Activated T-cell treated with anti-CD3 and anti-CD28 coated beads, Interleukin-2, amount 50 U/mL, for 4 hours (primary cell): ENCODE results near the gene C1orf21. TPM values are rescaled to one million over a fixed set of nuclear protein-coding genes. Genes with fewer than 3 reads are reported as not detected.

ENCODE experiments used
- ATAC-seq, 2 donors: fragments of 200-7000 bp; cut with Tn5 transposase; one replicate each; pipeline ENCODE4 v1.10.0; 2021
- DNase-seq: peaks from one replicate; pipeline ENCODE4 v3.0.0-alpha.2; 2020
- H3K27me3 Mint-ChIP-seq: one replicate; pipeline ENCODE4 v1.8.0; 2021; ENCODE audit warnings: low read depth, mixed read lengths
- H3K36me3 Mint-ChIP-seq: one replicate; pipeline ENCODE4 v1.8.0; 2022; ENCODE audit warnings: mixed read lengths; ENCODE audit not compliant: insufficient read depth
- H3K4me1 Mint-ChIP-seq: one replicate; pipeline ENCODE4 v1.8.0; 2021; ENCODE audit warnings: low read depth, mixed read lengths
- H3K4me3 Mint-ChIP-seq: one replicate; pipeline ENCODE4 v1.8.0; 2021; ENCODE audit warnings: mild to moderate bottlenecking, moderate library complexity, mixed read lengths
- H3K9me3 Mint-ChIP-seq: one replicate; pipeline ENCODE4 v1.8.0; 2021; ENCODE audit warnings: mixed read lengths
- total RNA-seq, 3 donors: library from RNA; stranded (reverse); gene quantifications; one replicate each; pipeline ENCODE4 v1.2.1, GENCODE V29; 2021

C1orf21 gene
- total RNA-seq, 3 donors from 2014 or later = 0.53 to 1.7 (median 0.90) TPM

DNA sequence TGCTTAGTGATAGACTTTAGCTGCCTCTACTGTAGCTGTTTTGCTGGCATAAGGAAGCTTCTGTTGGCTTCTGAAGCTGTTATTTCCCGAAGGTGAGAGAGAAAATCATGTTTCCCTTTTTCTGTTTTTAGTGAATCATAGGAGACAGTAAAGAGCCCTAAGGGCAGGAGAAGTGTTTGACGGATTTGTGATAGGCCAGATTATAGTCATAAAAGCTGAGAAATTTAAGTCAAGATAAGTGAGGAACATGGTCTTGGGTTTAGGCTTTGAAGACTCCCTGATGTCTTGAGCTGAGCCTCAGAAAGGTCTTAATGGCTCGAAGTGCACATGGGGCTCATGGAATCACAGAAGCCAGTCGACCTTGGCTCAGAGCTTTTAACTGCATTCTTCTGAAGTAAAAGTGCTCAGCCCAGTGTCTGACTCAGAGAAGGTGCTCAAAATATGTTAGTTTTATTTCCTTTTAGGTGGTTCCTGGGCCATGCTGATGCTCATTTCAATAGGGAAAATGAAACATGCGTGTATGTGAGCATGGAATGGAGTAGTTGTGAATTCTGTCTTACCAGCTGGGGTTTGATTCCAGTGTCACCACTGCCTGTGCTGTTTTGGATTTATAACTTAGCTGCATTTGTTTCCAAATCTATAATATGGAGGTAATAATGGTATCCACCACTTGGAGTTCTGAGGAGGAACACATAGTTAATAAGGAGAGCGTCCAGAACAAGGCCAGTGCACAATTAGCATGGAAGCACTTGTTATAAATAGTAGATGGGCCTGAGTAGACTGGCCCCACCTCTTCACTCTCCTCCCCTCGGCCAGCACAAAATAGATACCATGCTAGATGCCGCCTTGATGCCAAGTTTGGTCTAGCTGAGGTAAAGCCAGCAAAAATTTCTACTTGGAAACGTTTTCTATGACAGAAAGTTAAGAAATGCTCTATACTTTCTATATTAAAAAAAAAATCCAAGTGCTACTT is 99.2 kb downstream of the C1orf21 start:
- no peaks in the 10 kb centered on the region for H3K36me3 Mint-ChIP-seq
- H3K4me3 Mint-ChIP-seq = no peak overlapping the region
- ATAC-seq (no peak), DNase-seq (no peak)
- no peaks in the 10 kb centered on the region for H3K9me3 Mint-ChIP-seq
- H3K27me3 Mint-ChIP-seq = no peaks in the 10 kb centered on the region
- peaks cover 2% of the 10 kb centered on the region for H3K4me1 Mint-ChIP-seq

DNA sequence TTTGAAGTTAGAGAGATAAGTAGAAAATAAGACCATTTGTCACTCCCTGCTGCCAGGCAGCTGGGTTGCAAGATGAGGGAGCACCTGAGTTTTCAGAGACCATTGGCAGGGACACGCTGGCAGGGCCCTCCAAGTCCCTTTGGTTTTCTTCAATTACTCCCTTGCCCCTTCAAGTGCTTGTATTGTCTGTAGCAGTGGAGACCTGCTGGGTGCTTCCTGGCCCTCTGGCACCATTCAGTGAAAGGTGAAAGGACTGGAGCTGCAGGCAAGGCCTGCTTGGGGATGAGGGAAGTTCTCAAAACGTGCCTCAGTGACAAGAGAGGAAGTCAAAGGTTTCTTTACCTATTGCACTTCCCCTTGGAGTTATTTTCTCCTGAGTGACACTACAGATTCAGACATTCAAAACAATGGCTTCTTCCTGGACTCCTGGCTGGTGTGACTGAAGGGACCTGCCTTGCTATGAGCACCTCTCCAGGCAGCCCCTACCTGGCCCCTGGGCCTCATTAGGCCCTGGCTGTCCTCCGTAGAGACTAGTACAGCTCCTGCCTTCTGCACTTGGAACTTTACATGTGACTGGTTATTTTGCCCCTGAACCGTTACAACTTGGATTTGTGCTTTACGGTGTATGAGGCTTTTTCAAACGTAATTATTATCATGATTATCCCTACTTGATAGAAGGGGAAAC is 100.1 kb downstream of the C1orf21 start:
- H3K36me3 Mint-ChIP-seq = no peaks in the 10 kb centered on the region
- H3K4me3 Mint-ChIP-seq = no peak overlapping the region
- no peaks in the 10 kb centered on the region for H3K27me3 Mint-ChIP-seq
- H3K4me1 Mint-ChIP-seq = peaks cover 5% of the 10 kb centered on the region
- DNase-seq = no peak
- ATAC-seq = no peak
- H3K9me3 Mint-ChIP-seq = no peaks in the 10 kb centered on the region

DNA sequence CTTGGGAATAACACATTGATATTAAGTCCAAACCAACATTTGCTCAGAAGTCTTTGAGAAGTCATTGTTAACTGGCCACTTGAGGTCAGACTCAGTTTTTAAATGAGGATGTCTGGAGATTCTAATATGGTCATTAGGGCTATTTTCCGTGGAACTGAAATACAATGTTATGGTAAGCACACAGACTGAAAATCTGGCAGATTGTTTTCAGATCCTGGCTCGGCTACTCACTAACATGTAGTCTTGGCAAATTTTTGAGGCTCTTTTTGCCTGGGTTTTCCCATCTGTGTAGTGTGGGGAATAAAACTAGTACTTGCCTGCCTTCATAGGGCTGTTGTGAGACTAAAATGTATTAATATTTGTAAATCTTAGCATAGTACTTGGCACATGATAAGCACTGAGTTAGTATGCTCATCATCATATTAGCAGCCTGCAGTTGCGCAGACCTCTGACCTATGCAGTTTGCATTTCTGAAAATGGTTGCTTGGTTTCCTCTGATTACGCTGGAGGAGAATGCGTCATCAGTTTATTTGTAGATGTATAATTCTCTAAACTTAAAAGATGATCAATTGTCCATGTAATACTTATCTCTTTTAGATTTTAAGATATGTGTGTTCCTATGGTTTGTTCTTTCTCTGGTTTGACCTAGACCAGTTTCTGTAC is 100.8 kb downstream of the C1orf21 start:
- H3K9me3 Mint-ChIP-seq = no peaks in the 10 kb centered on the region
- no peaks in the 10 kb centered on the region for H3K36me3 Mint-ChIP-seq
- ATAC-seq = no peak
- DNase-seq = no peak
- H3K4me3 Mint-ChIP-seq = no peak overlapping the region
- H3K27me3 Mint-ChIP-seq = no peaks in the 10 kb centered on the region
- H3K4me1 Mint-ChIP-seq = peaks cover 12% of the 10 kb centered on the region

DNA sequence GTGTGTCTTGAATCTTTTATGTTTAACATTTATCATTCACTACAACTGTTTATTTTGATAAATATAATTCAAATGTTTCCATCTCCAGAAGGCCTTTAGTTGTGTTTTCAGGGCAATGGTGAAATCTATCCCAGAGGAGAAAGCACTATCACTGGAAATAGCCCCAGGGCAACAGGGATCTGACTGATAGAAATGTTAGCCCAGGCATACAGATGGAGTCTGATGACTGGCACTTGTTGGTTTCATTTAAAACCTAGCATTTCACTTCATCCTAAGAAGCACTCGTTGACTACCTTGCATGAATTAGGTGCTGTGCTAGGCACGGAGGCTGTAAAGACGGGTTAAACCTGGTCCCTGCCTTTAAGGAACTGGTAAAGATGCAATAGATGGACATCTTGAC is 103.1 kb downstream of the C1orf21 start:
- Mint-ChIP-seq H3K4me3 (no peak overlapping the region), H3K9me3 (no peaks in the 10 kb centered on the region), H3K27me3 (no peaks in the 10 kb centered on the region), H3K36me3 (no peaks in the 10 kb centered on the region), H3K4me1 (peaks cover 16% of the 10 kb centered on the region)
- DNase-seq (no peak), ATAC-seq (no peak)

DNA sequence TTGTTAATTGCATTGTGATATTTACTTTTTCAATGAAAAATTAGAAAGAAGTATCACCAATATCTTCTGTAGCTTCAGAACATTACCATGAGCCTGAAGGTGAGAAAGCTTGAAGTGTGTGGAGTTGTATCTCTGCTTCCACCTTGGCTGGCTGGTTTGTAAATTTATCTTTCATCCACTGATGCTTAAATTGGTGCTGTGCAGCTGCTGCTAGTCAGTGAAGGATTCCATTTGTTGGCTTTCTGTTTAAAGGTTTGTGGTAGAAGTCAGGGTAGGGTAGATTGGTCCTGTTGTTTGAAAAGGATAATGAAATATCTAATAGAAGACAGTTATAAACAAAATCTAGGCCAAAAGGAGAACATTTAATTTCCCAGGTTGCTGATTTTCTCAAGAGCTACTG is 105.7 kb downstream of the C1orf21 start:
- no peak overlapping the region for H3K4me3 Mint-ChIP-seq
- ATAC-seq (no peak), DNase-seq (no peak)
- H3K9me3 Mint-ChIP-seq = no peaks in the 10 kb centered on the region
- H3K27me3 Mint-ChIP-seq = no peaks in the 10 kb centered on the region
- peaks cover 16% of the 10 kb centered on the region for H3K4me1 Mint-ChIP-seq
- no peaks in the 10 kb centered on the region for H3K36me3 Mint-ChIP-seq

DNA sequence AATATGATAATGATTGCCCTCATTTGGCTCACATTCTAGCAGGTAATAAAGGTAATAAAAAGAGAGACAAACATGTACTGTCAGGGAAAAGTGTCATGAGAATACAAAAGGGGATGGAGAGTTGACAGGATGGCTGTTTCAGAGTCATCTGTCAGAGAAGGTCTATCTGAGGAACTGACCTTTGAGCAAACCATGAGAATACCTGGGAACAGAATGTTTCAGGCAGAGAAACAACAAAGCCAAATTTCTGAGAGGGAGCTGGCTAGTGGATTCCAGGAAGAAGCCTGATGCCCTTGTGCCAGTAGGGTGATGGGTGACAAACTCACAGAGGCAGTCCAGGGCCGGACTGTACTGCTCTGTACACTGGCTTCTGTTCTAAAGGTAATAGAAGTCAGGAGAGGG is 107.2 kb downstream of the C1orf21 start:
- ATAC-seq = no peak
- Mint-ChIP-seq H3K9me3 (no peaks in the 10 kb centered on the region), H3K27me3 (no peaks in the 10 kb centered on the region), H3K4me1 (peaks cover 16% of the 10 kb centered on the region), H3K36me3 (no peaks in the 10 kb centered on the region), H3K4me3 (no peak overlapping the region)
- DNase-seq = no peak

DNA sequence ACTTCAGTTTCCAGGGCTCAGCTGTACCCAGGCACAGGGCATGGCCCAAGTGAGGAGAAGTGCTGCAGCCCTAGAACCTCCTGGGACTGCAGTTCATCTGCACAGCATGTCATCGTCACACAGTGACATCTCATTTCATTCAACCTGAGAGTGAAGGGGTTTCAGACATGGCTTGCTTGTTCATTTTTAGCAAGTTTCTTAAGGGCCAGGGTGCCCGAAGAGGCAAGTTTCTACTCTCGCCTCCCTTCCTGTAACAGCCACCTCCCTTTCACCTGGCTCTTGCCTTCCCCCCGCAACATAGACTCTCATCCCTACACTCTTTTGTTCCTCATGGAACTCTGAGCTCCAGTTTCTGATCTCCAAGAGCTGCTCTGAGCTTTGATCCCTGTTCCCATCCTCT is 108.1 kb downstream of the C1orf21 start:
- no peaks in the 10 kb centered on the region for H3K9me3 Mint-ChIP-seq
- ATAC-seq = no peak

DNA sequence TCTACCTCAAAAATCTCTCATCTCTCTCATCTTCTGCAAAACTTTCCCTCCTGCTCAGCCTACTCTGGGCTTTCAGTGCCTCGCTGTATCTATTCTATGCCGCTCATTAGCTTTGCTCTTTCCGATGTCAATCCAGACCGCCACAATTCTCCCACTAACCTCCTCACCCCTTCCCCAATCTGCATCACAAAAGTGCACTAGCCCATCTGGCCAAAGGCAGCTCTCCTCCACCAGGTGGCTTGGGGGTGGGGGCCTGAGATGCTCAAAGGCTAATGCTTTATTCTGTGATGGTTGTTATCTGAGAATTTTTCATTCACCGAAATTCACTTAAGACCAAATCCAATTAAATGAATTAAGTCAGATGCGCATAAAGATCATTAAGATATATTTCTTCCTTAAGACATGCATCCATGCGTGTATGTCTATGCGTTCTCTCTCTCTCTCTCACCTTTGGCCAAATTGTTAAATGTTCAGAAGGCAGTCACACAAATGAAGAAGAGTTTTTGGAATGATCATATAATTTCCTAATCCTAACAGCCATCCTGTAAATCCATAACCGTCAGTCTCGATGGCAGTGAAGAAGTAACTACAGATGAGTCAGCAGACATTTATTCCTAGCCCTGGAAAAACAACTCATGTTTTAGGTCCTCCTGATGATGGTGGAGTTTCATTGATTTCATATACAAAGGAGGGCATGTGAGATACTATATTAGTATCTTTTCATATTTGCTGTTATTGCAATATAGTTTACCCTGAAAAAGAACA is 111.3 kb downstream of the C1orf21 start:
- Mint-ChIP-seq H3K9me3 (no peaks in the 10 kb centered on the region), H3K4me3 (no peak overlapping the region)

More for the DNA sequence above, 108.1 kb downstream of the C1orf21 start:
- DNase-seq = no peak
- H3K4me1 Mint-ChIP-seq = peaks cover 16% of the 10 kb centered on the region
- no peaks in the 10 kb centered on the region for H3K27me3 Mint-ChIP-seq
- no peaks in the 10 kb centered on the region for H3K36me3 Mint-ChIP-seq
- H3K4me3 Mint-ChIP-seq = no peak overlapping the region

DNA sequence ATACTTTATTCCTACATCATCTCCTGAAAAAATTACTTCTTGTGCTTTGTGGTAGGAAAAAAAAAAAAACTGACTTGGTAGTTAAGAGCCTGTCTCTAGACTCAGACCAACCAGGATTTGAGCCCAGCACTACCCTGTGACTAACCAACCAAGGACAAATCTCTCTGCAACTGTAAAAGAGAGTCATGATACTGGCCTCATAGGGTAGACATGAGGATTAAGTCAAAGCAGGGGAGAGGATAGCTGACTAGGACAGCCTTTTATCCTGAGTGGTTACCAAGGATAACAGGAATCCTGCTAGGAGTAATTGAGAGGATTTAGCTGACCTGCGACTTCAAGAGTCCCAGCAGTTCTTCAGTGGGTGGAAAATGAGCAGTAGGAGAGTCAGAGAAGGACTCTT is 112.8 kb downstream of the C1orf21 start:
- Mint-ChIP-seq H3K36me3 (no peaks in the 10 kb centered on the region), H3K9me3 (no peaks in the 10 kb centered on the region), H3K4me1 (no peaks in the 10 kb centered on the region), H3K4me3 (no peak overlapping the region), H3K27me3 (no peaks in the 10 kb centered on the region)
- ATAC-seq = no peak
- no peak for DNase-seq

More for the DNA sequence above, 111.3 kb downstream of the C1orf21 start:
- no peaks in the 10 kb centered on the region for H3K27me3 Mint-ChIP-seq
- no peaks in the 10 kb centered on the region for H3K36me3 Mint-ChIP-seq
- no peak for ATAC-seq
- peaks cover 6% of the 10 kb centered on the region for H3K4me1 Mint-ChIP-seq
- no peak for DNase-seq

DNA sequence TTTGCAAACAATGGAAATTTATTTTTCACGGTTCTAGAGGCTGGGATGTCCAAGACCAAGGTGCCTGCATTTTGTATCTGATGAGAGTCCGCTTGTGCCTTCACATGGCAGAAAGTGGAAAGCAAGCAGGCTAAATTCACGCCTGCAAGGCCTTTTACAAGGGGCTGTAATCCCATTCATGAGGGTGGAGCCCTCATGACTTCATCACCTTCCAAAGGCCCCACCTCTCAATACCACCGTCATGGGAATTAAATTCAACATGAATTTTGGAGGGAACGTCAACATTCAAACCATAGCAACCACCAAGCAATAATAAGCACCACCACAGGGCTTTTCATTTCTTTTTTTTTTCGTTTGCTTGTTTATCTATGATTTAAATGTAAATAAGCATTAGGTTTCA is 115.3 kb downstream of the C1orf21 start:
- Mint-ChIP-seq H3K4me1 (no peaks in the 10 kb centered on the region), H3K36me3 (no peaks in the 10 kb centered on the region), H3K4me3 (no peak overlapping the region), H3K27me3 (no peaks in the 10 kb centered on the region), H3K9me3 (no peaks in the 10 kb centered on the region)
- ATAC-seq (no peak), DNase-seq (no peak)

DNA sequence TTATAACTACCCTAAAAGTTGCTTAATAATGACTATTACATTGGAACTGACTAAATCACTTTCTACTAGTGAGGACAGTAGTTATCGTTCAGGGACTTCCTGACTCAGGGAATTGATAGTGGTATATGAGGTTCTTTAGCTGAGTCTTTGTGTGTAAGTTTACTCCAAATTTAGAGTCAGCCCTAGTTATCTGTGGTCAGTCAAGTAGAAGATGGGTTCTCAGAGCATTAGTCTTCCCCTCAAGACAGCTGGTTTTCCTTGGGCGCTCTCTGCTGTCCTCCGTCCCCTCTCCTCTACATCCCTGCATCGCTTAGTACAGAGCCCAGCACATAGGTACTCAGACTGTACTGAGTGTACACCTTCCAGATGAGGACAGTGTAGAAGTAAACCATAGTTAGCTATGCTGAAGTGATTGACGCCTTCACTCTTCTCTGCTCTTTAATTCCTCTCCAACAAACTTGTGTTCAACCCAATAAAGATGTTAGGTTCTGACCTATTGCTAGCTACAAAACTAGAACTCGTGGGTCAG is 116.5 kb downstream of the C1orf21 start:
- H3K4me1 Mint-ChIP-seq = no peaks in the 10 kb centered on the region

DNA sequence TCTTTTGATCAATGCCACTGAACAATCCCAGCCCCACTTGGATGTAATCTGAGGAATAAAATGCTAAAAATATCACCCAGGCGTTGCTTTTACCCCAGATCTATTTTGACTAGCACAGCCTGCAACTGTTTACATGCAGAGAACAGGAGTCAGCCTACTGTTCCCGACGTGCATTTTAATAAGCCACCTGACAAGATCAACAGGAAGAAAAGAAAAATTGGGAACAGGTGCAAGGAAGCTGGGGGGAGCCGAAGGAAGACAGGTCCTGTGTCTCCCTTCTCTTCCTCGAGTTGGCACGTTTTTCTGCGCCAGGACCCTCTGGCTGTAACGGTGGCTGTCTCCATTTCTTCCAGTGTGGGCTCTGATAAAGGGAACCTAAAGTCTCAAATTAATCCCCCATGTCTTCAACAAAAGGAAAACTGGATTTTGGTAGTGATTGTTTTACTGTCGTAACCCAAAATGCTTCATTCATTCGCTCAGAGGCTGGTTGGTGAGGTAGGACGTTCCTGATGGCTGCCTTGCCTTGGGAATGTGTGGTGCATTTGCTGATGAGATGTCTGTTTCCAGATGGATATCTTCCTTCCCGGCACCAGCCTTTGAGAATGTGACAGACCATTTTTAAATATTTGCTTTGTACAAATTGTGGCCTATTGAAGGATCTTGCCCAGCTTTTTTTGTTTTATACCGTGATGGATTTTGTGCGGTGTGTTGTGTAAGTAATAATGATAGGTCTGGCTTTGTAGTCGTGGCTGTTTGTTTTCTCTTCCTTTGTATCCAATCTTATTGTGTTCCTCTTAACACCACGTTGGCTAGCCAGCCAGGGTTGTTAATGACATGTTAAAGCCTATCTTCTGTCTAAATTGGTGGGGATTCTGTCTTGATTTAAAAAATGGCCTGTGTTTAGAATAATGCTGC is 117.5 kb downstream of the C1orf21 start:
- no peak for ATAC-seq
- Mint-ChIP-seq H3K36me3 (no peaks in the 10 kb centered on the region), H3K4me3 (no peak overlapping the region), H3K4me1 (no peaks in the 10 kb centered on the region), H3K9me3 (no peaks in the 10 kb centered on the region), H3K27me3 (no peaks in the 10 kb centered on the region)
- no peak for DNase-seq

More for the DNA sequence above, 116.5 kb downstream of the C1orf21 start:
- ATAC-seq = no peak
- no peaks in the 10 kb centered on the region for H3K9me3 Mint-ChIP-seq
- no peak for DNase-seq
- H3K27me3 Mint-ChIP-seq = no peaks in the 10 kb centered on the region
- H3K36me3 Mint-ChIP-seq = no peaks in the 10 kb centered on the region
- H3K4me3 Mint-ChIP-seq = no peak overlapping the region

DNA sequence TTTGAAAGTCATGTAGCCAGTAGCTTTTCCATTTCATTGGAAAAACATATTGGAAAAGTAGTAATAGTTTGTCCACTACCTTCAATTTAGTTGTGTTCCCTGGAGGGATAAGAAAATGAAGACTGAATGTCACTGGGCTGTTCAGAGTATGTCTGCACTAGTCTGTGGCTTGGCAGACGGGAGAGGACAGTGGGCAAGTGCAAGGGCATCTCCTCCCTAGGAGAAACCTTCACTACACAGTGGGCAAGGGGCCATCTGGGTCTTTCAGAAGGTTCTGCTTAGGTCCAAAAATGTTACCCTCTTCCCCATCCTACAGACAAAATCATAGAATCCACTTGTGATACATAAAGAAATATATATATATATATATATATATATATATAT is 118.1 kb downstream of the C1orf21 start:
- Mint-ChIP-seq H3K9me3 (no peaks in the 10 kb centered on the region), H3K4me3 (no peak overlapping the region), H3K4me1 (no peaks in the 10 kb centered on the region), H3K36me3 (no peaks in the 10 kb centered on the region), H3K27me3 (no peaks in the 10 kb centered on the region)
- ATAC-seq (no peak), DNase-seq (no peak)
